ENCODE measurements around the gene CXCL6. TPM values are rescaled to one million over a fixed set of nuclear protein-coding genes. Genes with fewer than 3 reads are reported as not detected.

CXCL6 gene
- total RNA-seq, 1 experiment from 2014 or later = not detected

- BruUV-seq (replicated peaks) = no TSS peak
- no peak overlapping the region for H2AFZ ChIP-seq (ENCODE audit: low read depth, low read length, poor library complexity, severe bottlenecking)
- TF ChIP-seq ELF1 (IDR thresholded peaks at IDR 0.05; ENCODE audit: borderline replicate concordance, low read depth) = no peak
- TF ChIP-seq SRF (IDR thresholded peaks at IDR 0.05; ENCODE audit: low read depth) = no peak
- TF ChIP-seq POLR2A (IDR thresholded peaks at IDR 0.05; ENCODE audit: borderline replicate concordance, extremely low read depth, insufficient read depth, insufficient read length) = no peak
- no peak for TF ChIP-seq ZFX (IDR thresholded peaks at IDR 0.05)
- no peak for TF ChIP-seq ZBTB33 (IDR thresholded peaks at IDR 0.05; ENCODE audit: extremely low read depth, insufficient replicate concordance, low read length)
- no peak overlapping the region for H3K9ac ChIP-seq (ENCODE audit: low read length)
- H3K79me2 ChIP-seq (ENCODE audit: insufficient read depth, low read length) = no peaks in the 10 kb centered on the region
- H4K20me1 ChIP-seq (ENCODE audit: insufficient read depth) = no peaks in the 10 kb centered on the region
- H3K9me3 ChIP-seq (ENCODE audit: control insufficient read depth in 1 of 2, insufficient read depth in 1 of 2, low read depth in 1 of 2, low read length in 2 of 2) = no peaks in the 10 kb centered on the region
- no peaks in the 10 kb centered on the region for H3K9me2 ChIP-seq (ENCODE audit: insufficient read depth)
- no peak overlapping the region for H3K27ac ChIP-seq (ENCODE audit: low read depth, low read length)
- POLR2A ChIA-PET = no interaction called here
- no peaks in the 10 kb centered on the region for H3K4me1 ChIP-seq (ENCODE audit: control insufficient read depth in 1 of 2, insufficient read depth in 2 of 2, low read length in 2 of 2)
- intact Hi-C loops (cut with micrococcal nuclease) = no loop called here
- no peak overlapping the region for H3K4me3 ChIP-seq (replicated peaks in 1 of 2; ENCODE audit: low read depth in 1 of 2, low read length in 2 of 2)
- DNase-seq (ENCODE audit: low read depth, low spot score) (no peak), ATAC-seq (no peak)
- CTCF ChIA-PET = interaction anchor here (1.5 kb wide), 1 partner anchor 72 kb away, joined by 3 read pairs; no protein-coding TSS in a partner anchor
- no peaks in the 10 kb centered on the region for H3K36me3 ChIP-seq (ENCODE audit: control insufficient read depth in 1 of 2, insufficient read depth in 2 of 2, low read length in 2 of 2)
- RAD21 ChIA-PET (ENCODE audit: low non-redundant PET in 1 of 2, low total read pairs in 2 of 2, uncharacterized antibody in 2 of 2, unreplicated experiment in 2 of 2) = no interaction called here
- H3K4me2 ChIP-seq (ENCODE audit: low read length) = no peak overlapping the region
- no peaks in the 10 kb centered on the region for H3K27me3 ChIP-seq (ENCODE audit: insufficient read depth, low read length)
These were observed 34.8 kb upstream of the CXCL6 start for GRCh38 chr4:73801692-73802091.

- Histone ChIP-seq H3K36me3 (ENCODE audit: control insufficient read depth in 1 of 2, insufficient read depth in 2 of 2, low read length in 2 of 2) (no peaks in the 10 kb centered on the region), H3K27ac (ENCODE audit: low read depth, low read length) (no peak overlapping the region), H3K9ac (ENCODE audit: low read length) (no peak overlapping the region), H4K20me1 (ENCODE audit: insufficient read depth) (no peaks in the 10 kb centered on the region), H3K4me2 (ENCODE audit: low read length) (no peak overlapping the region), H3K9me3 (ENCODE audit: control insufficient read depth in 1 of 2, insufficient read depth in 1 of 2, low read depth in 1 of 2, low read length in 2 of 2) (no peaks in the 10 kb centered on the region), H3K4me1 (ENCODE audit: control insufficient read depth in 1 of 2, insufficient read depth in 2 of 2, low read length in 2 of 2) (no peaks in the 10 kb centered on the region), H2AFZ (ENCODE audit: low read depth, low read length, poor library complexity, severe bottlenecking) (no peak overlapping the region), H3K79me2 (ENCODE audit: insufficient read depth, low read length) (no peaks in the 10 kb centered on the region), H3K27me3 (ENCODE audit: insufficient read depth, low read length) (no peaks in the 10 kb centered on the region), H3K9me2 (ENCODE audit: insufficient read depth) (no peaks in the 10 kb centered on the region), H3K4me3 (replicated peaks in 1 of 2; ENCODE audit: low read depth in 1 of 2, low read length in 2 of 2) (no peak overlapping the region)
- ChIA-PET CTCF (no interaction called here), RAD21 (ENCODE audit: low non-redundant PET in 1 of 2, low total read pairs in 2 of 2, uncharacterized antibody in 2 of 2, unreplicated experiment in 2 of 2) (no interaction called here), POLR2A (interaction anchor here (0.6 kb wide), 1 partner anchor 535 kb away, joined by 3 read pairs; no protein-coding TSS in a partner anchor)
- DNase-seq (ENCODE audit: low read depth, low spot score) = no peak
- BruUV-seq (replicated peaks) = no TSS peak
- TF ChIP-seq REST (IDR thresholded peaks at IDR 0.05; ENCODE audit: low read depth) (no peak), RAD21 (IDR thresholded peaks at IDR 0.05; ENCODE audit: low read depth) (peak; percentile 13; the same call in 1 of the 2 replicates)
- no peak for ATAC-seq
- intact Hi-C loops (cut with micrococcal nuclease) = no loop called here
These were observed 33.3 kb upstream of the CXCL6 start for GRCh38 chr4:73803213-73803612.

All from HCT116 (cell line).